Astrocyte (in vitro differentiated cells and primary cell): Measurements from ENCODE around the gene KCNG2.

Source experiments
- CTCF ChIP-seq: IDR thresholded peaks from 2 replicates; pipeline ENCODE4 v1.5.1; 2011; ENCODE audit warnings: low read depth, mild to moderate bottlenecking, inconsistent platforms, low read length, moderate library complexity; ENCODE audit not compliant: insufficient read depth
- EZH2 ChIP-seq: IDR thresholded peaks from 2 replicates; pipeline ENCODE4 v1.6.1; 2012; ENCODE audit warnings: mild to moderate bottlenecking, low read length, inconsistent platforms; ENCODE audit not compliant: insufficient read depth

- TF ChIP-seq CTCF (no peak), EZH2 (no peak)
Measured at GRCh38 chr18:79887181-79888000, 89.7 kb downstream of the KCNG2 start.
